Epithelial cell of proximal tubule (primary cell): Measurements from ENCODE around the gene CFAP299. TPM values are rescaled to one million over a fixed set of nuclear protein-coding genes. Genes with fewer than 3 reads are reported as not detected.

ENCODE experiments used
- DNase-seq: peaks from one replicate; pipeline ENCODE4 v3.0.0-alpha.2; 2011; ENCODE audit warnings: low read depth
- H3K4me3 ChIP-seq: 2 replicates; pipeline ENCODE4 v1.5.1; 2011; ENCODE audit warnings: low read depth, mild to moderate bottlenecking, low read length
- total RNA-seq: library from RNA; depleted of rRNA; stranded (reverse); fragments of >200 nt; gene quantifications from 2 replicates; pipeline ENCODE4 v1.2.3, GENCODE V29; 2015
- TF ChIP-seq, protein P1 (sequence below): conservative IDR thresholded peaks from 2 replicates; pipeline ENCODE4 v1.5.1; 2012; ENCODE audit warnings: low read depth, mild to moderate bottlenecking, low read length

Gene CFAP299
- total RNA-seq, 1 donor from 2014 or later = not detected

GRCh38 chr4:80420638-80421037 lies 85.1 kb downstream of the CFAP299 start:
- H3K4me3 ChIP-seq = no peak overlapping the region
- TF ChIP-seq, protein P1, sequence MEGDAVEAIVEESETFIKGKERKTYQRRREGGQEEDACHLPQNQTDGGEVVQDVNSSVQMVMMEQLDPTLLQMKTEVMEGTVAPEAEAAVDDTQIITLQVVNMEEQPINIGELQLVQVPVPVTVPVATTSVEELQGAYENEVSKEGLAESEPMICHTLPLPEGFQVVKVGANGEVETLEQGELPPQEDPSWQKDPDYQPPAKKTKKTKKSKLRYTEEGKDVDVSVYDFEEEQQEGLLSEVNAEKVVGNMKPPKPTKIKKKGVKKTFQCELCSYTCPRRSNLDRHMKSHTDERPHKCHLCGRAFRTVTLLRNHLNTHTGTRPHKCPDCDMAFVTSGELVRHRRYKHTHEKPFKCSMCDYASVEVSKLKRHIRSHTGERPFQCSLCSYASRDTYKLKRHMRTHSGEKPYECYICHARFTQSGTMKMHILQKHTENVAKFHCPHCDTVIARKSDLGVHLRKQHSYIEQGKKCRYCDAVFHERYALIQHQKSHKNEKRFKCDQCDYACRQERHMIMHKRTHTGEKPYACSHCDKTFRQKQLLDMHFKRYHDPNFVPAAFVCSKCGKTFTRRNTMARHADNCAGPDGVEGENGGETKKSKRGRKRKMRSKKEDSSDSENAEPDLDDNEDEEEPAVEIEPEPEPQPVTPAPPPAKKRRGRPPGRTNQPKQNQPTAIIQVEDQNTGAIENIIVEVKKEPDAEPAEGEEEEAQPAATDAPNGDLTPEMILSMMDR = no peak
- no peak for DNase-seq

- no peak for DNase-seq
- no peak overlapping the region for H3K4me3 ChIP-seq
- TF ChIP-seq, protein P1 = no peak
Observed at GRCh38 chr4:80422727-80423404, 87.3 kb downstream of the CFAP299 start.

DNA sequence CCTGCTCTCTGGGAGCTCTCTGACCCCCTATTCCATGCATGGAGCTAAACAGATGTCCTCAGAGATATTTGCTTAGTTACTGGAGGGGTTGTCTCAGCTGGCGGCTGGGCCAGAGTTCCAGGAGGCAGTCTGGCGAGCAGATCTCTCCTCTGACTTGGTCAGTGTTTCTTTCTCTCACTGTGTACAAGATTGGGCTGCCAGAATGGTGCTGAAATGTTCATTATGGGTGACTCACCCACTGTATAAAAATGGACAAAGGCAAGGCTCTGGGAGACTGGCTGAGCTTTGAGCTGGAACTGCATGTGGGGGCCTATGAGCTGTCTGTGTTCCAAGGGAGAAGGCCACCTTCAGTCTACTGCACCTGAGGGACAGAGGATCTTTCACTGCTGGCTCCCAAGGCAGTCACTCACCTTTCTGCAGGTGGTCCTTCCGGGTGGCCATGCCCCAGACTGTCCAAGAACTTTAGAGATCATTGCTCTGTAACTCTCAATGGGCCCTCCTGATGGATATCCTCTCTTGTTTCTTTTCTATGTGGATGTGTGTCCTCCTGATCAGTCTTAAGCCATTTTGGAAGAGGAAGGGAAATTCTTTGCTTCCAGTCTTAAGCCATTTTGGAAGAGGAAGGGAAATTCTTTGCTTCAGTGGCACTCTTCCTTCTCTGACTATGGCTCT lies 88.2 kb downstream of the CFAP299 start:
- peak; percentile 4 for DNase-seq
- TF ChIP-seq, protein P1 = no peak
- H3K4me3 ChIP-seq = no peak overlapping the region

GRCh38 chr4:80424225-80424581 lies 88.7 kb downstream of the CFAP299 start:
- no peak overlapping the region for H3K4me3 ChIP-seq
- TF ChIP-seq, protein P1 = no peak
- DNase-seq = no peak

DNA sequence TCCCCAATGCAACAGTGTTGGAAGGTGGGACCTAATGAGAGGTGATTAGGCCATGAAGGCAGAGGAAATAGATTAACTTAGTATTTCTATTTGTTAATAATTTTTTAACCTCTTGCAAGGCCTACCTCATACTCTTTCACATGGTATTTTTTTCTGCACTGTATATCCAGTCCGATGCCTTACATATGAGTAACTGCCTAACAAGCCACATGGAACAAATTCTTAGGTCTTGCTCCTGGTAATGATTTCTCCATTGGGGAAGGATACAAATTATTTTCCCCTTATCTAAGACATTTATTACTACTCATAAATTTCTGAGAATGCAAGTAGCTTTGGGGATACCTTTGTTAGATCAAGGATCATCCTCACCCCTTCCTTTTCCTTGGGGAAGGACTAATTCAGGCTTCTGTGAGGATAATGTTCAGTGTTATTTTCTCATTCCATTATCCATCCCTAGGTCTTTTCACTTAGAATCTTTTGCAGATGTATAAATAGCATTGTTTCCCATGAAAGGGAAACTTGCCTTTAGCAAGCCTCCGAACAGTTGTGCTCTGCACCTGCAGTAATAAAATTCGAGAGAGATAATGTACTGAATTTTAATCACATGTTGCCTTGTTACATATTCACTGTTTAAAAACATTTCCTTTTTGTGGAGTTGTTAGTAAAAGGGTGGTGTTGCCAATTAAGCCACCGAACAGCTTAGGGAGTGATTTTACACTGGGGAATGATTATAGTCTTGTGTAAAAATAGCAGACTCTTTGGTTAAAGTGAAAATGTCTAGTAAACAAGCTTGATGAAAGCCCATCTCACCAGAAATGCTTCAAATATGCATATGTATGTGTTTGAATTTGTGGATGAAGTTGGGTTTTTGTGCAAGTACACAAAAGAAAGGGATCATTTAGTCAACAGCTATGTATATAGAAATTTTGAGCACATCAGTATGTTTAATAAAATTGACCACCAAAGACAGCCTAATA lies 89.9 kb downstream of the CFAP299 start:
- no peak overlapping the region for H3K4me3 ChIP-seq
- TF ChIP-seq, protein P1 = no peak
- DNase-seq = no peak

- DNase-seq = no peak
- TF ChIP-seq, protein P1 = no peak
- H3K4me3 ChIP-seq = no peak overlapping the region
Observed at GRCh38 chr4:80431203-80431965, 95.9 kb downstream of the CFAP299 start.
